MG63 (cell line): ENCODE results near the gene TENM4. TPM values are rescaled to one million over a fixed set of nuclear protein-coding genes. Genes with fewer than 3 reads are reported as not detected.

ENCODE experiments used
- DNase-seq: peaks from one replicate; pipeline ENCODE4 v3.0.0-alpha.2; 2020
- H3K27me3 ChIP-seq: fragments of 250-450 bp; sonication (Bioruptor Pico); 2 replicates; pipeline ENCODE4 v1.5.1; 2020; ENCODE audit warnings: mild to moderate bottlenecking, moderate library complexity
- H3K36me3 ChIP-seq: fragments of 250-450 bp; sonication (Bioruptor Pico); 2 replicates; pipeline ENCODE4 v1.5.1; 2020; ENCODE audit warnings: mild to moderate bottlenecking, moderate library complexity
- H3K4me3 ChIP-seq: fragments of 250-450 bp; sonication (Bioruptor Pico); 2 replicates; pipeline ENCODE4 v1.5.1; 2020; ENCODE audit warnings: mild to moderate bottlenecking, moderate library complexity
- H3K9me3 ChIP-seq: fragments of 250-450 bp; sonication (Bioruptor Pico); 2 replicates; pipeline ENCODE4 v1.5.1; 2020; ENCODE audit warnings: mild to moderate bottlenecking, moderate library complexity
- total RNA-seq: library from RNA; depleted of rRNA; stranded (reverse); fragments of >200 nt; shearing (Covaris generic); gene quantifications from 2 replicates; pipeline ENCODE4 v1.2.3, GENCODE V29; 2014; ENCODE audit warnings: low replicate concordance

TENM4 gene
- total RNA-seq, 1 experiment from 2014 or later = not detected

DNA sequence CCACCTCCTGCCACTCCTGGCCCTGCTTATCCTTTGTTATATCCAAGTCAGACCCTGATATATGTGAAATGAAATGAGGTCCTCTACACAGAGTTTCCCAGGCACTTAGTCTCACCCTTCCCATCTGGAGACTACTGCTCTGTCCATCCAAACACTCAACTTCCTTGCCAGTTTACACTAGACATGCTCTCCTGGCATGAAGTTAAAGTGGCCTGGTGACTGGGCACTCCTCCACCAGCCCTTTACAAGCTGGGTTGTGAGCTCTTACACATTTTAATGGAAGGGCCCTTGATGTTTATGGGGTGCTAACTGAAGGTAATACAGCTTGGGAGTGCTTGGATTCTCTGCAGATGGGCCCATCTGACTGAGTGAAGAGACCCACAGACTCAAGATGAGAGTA, 650.0 kb downstream of the TENM4 start:
- Histone ChIP-seq H3K9me3 (no peaks in the 10 kb centered on the region), H3K4me3 (no peak overlapping the region), H3K36me3 (no peaks in the 10 kb centered on the region), H3K27me3 (no peaks in the 10 kb centered on the region)
- DNase-seq = no peak

DNA sequence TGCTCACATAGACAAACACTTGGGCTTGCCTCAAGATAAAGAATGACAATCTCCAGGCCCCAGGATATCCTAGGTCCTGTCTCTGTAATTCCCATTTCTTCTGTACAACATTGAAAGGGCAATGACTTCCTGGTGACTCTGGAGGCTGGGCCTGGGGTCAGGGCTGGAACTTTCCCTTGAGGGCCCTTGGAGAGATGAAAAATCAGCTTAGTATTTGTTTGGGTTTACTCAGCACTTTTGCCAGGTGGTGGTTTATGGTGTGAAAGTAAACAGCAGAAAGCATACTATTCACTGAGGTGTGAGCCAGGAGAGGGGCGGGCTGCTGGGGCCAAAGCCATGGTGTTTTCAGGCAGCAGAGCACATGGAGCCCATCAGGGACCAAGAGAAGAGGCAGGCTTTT, 651.5 kb downstream of the TENM4 start:
- no peak for DNase-seq
- no peaks in the 10 kb centered on the region for H3K27me3 ChIP-seq
- H3K9me3 ChIP-seq = no peaks in the 10 kb centered on the region
- no peak overlapping the region for H3K4me3 ChIP-seq
- no peaks in the 10 kb centered on the region for H3K36me3 ChIP-seq

DNA sequence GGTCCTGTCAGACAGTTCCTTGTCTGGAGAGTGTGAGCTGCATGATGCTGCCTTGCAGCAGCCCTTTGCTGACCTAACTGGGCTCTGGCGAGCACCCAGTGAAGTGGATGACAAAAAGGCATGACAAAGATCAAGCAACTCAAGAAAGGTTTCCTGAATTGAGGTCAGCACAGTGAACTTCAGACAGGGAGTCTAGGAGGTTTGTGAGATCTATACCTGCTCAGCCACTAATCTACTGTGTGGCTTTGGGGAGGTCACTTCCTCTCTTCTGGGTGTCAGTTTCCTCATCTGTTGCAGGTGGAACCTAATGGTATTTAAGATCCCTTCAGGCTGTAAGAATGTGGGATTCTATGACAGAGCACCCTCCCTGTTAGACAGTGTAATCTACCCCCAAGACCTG, 652.3 kb downstream of the TENM4 start:
- no peaks in the 10 kb centered on the region for H3K9me3 ChIP-seq
- no peak for DNase-seq
- H3K4me3 ChIP-seq = no peak overlapping the region
- no peaks in the 10 kb centered on the region for H3K36me3 ChIP-seq
- no peaks in the 10 kb centered on the region for H3K27me3 ChIP-seq

DNA sequence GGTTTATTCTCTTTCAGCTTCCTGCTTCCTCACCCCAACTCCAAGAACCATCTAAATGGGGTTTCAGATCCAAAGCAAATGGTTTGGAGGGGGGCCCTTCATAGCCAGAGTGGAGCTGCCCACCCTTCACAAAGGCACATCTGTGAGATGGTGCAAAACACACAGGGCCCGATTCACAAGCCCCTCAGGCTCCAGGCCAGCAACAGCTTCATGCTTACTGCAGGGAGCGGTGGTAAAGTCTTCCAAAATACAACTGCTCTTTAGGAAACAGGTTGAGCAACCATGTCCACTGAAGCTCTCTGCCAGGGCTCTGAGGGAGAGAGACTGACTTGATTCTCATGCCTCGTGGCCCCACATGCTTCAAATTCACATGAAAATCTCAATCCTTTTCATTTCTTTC, 653.1 kb downstream of the TENM4 start:
- no peak for DNase-seq
- Histone ChIP-seq H3K4me3 (no peak overlapping the region), H3K27me3 (no peaks in the 10 kb centered on the region), H3K36me3 (no peaks in the 10 kb centered on the region), H3K9me3 (no peaks in the 10 kb centered on the region)

DNA sequence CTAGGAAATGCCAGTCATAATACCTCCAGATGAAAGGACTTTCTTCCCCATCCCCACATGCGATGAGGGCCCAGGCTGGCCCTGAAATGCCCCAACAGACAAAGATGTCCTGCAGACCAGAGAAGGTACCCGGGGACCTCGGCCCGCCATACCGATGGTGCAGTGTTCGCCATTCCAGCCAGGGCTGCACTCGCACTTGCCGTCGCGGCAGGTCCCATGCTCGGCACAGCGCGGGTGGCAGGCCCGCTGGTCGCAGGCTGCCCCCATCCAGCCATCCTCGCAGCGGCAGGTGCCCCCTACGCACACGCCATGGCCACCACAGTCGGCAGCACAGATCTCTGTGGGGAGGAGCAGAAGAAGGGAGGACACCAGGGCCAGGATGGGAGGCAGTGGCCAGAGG, 654.1 kb downstream of the TENM4 start:
- Histone ChIP-seq H3K9me3 (no peaks in the 10 kb centered on the region), H3K36me3 (no peaks in the 10 kb centered on the region), H3K4me3 (no peak overlapping the region), H3K27me3 (no peaks in the 10 kb centered on the region)
- no peak for DNase-seq

DNA sequence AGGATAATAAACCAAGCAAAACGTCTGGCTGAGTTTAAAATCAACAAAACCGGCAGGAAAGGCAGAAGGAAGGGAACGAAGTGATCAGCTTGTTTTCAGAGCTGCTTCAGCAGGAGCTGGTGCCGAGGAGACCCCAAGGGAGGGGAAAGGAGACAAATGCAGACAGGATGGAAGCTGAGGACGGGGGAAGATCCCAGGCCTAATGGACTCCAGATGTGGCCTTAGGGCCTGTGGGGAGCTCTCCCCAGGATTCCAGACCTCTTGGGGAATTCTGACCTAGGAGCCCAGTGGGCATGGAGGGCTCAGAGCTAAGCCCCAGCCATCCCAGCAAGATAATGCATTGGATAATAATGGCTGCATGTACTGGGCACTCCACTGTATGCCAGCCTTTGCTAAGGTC, 654.7 kb downstream of the TENM4 start:
- no peak overlapping the region for H3K4me3 ChIP-seq
- no peaks in the 10 kb centered on the region for H3K9me3 ChIP-seq
- H3K27me3 ChIP-seq = no peaks in the 10 kb centered on the region
- no peaks in the 10 kb centered on the region for H3K36me3 ChIP-seq
- no peak for DNase-seq

DNA sequence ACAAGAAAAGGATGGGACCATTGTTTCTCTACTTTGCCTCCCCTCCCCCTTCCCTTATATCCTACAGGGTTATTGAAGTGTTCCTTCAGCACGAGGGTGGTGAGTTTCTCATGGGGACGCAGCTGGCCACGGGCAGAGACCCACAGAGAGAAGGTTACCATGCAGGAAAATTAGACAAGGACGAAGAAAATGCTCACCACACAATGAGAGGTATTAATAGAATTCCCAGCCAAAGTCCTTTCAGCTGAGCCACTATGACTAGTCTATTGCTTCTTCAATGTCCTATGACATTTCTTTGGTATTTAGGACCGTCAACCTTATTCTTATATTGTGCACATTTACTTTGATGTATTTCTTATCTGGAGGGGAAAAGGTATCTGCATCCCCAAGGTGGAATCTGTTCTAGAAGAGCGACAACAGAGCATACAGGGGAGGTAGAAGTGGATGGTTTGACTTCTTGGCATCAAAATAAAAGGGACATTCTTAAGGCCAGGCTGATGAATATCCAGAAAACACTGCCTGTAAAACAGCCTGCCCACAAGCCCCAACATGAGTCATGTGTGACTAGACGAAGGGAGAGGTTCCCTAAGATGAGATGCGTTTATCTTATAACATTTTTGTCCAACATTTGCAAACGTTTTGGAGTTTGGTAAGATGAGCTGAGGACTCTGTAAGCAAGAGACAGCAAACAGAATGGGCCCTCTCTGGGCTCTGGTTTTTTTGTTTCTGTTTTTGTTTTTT, 656.3 kb downstream of the TENM4 start:
- Histone ChIP-seq H3K27me3 (no peaks in the 10 kb centered on the region), H3K36me3 (no peaks in the 10 kb centered on the region), H3K4me3 (no peak overlapping the region), H3K9me3 (no peaks in the 10 kb centered on the region)
- peak; percentile 19 for DNase-seq

DNA sequence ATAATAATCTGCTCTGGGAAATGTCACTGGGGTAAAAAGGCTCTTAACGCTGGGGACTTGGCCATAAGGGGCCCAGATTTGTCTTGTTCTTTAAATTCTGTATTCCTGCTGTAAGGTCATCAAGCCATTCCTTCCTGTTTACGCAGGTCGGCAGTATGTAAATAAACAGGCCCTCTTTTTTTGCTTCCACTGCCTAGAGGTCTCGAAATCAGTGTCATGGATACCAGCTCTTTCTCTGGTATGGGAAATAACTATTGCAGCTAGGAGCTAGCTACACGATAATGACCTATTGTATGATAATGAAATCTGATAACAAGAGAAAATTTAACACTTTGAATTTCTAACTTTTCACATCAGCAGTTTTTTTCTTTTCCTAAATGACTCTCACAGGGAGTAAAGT, 657.0 kb downstream of the TENM4 start:
- Histone ChIP-seq H3K36me3 (no peaks in the 10 kb centered on the region), H3K9me3 (no peaks in the 10 kb centered on the region), H3K4me3 (no peak overlapping the region), H3K27me3 (no peaks in the 10 kb centered on the region)
- no peak for DNase-seq

DNA sequence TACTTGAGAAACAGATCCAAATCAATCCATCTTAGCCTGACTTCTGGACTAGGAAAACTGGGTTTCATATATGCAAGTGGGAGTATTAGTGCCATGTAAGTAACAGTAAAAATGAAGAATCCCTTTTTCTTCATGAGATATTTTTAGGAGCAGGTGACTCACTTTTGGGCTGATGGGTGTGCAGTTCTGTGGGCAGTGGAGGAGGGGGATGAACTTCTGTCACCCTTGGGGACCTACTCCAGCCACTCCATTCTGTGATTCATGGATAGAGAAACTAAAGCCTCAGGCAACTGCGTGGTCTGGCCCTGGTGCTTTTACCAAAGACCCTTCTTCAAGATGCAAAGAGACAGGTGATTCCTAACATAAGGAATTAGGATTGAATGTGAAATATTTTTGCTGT, 657.5 kb downstream of the TENM4 start:
- Histone ChIP-seq H3K4me3 (no peak overlapping the region), H3K9me3 (no peaks in the 10 kb centered on the region), H3K27me3 (no peaks in the 10 kb centered on the region), H3K36me3 (no peaks in the 10 kb centered on the region)
- DNase-seq = no peak

DNA sequence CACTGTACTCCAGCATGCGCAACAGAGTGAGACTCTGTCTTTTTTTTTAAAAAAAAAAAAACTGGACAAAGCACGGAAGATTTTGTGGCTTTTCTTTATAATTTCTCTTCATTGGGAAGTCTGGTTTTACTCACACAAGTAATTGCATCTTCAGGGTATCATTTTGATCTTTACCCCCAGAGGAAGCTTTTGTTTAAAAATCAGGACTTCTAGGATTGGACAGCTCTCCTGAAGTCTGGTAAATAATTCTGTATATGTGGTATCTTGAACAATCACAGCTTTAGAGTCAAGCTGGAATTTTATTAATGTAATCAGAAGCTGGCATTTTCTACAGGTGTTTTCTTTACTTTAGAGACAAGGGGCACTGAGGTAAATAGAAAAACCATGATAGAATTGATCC, 658.1 kb downstream of the TENM4 start:
- no peak overlapping the region for H3K4me3 ChIP-seq
- H3K9me3 ChIP-seq = no peaks in the 10 kb centered on the region
- no peaks in the 10 kb centered on the region for H3K36me3 ChIP-seq
- DNase-seq = no peak
- no peaks in the 10 kb centered on the region for H3K27me3 ChIP-seq

DNA sequence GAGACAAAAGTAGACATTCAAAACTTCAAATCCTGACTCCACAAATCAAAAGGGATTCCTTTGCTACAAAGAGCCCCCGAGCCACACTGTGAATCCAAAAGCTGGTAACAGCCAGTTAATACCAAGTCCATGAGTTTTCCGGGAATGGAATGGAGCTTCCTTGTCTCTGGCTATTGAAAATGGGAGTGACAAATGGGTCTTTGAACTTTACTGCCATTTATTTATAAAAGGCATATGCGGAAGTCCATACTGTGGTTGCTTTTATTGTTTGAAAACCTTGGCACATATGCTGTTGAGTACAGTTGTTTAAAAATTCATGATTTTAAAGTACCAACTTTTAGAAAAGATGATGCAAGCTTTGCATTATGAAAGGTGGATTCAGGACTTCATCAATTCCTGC, 659.9 kb downstream of the TENM4 start:
- H3K27me3 ChIP-seq = no peaks in the 10 kb centered on the region
- H3K36me3 ChIP-seq = no peaks in the 10 kb centered on the region
- DNase-seq = no peak
- H3K9me3 ChIP-seq = no peaks in the 10 kb centered on the region
- no peak overlapping the region for H3K4me3 ChIP-seq

DNA sequence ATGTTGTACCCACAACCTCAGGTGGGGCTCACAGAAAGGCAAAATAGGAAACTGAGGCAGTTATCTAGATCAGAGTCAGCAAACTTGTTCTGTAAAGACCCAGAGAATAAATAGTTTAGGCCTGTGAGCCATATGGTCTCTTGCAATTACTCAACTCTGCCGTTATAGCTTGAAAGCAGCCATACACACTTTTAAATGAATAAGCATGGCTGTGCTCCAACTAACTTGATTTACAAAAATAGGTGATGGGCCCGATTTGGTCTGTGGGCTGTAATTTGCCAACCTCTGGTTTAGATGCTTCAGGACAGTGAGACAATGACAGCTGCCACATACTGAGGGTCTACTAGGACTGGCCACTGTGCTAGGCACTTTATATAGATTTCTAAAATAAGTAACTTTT, 667.3 kb downstream of the TENM4 start:
- no peaks in the 10 kb centered on the region for H3K27me3 ChIP-seq
- H3K9me3 ChIP-seq = no peaks in the 10 kb centered on the region
- H3K4me3 ChIP-seq = no peak overlapping the region
- H3K36me3 ChIP-seq = no peaks in the 10 kb centered on the region
- DNase-seq = no peak

DNA sequence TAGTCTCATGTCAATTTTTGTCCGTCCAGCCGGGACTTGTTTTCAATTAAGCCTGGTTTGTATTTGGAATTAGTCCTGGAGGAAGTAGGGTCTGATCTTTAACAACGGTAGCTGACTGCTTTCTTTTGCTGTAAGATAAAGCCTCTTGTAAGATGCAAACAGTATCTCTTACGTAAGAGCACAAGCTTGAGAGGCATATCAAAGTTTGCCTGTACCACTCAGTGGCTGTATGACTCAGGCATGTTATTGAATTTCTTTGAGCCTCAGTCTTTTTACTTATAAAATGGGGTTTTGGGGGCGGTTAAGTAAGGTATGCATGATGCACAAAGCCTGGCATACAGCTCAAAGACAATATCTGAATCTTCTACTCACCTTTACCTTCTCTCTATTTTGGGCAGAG, 667.8 kb downstream of the TENM4 start:
- no peak overlapping the region for H3K4me3 ChIP-seq
- H3K27me3 ChIP-seq = no peaks in the 10 kb centered on the region
- no peaks in the 10 kb centered on the region for H3K9me3 ChIP-seq
- DNase-seq = no peak
- H3K36me3 ChIP-seq = no peaks in the 10 kb centered on the region

DNA sequence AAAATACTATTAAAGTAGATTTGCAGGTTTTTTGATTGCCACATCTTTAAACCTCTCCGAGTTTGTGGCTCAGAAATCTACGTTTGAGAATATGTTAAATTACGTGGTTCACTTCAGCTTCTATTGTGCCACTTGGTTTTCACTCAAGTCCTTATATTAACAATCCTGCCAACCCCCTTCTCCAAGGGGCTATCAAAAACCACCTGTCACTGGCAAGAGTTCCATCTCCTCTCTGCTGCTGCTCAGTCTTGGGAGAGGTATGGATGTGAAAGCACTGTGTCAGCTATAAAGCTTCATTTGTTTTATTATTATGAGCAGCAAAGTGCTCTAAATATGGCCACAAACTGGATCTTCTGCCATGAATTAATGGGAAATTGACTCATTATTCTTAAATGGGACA, 668.6 kb downstream of the TENM4 start:
- no peaks in the 10 kb centered on the region for H3K36me3 ChIP-seq
- DNase-seq = no peak
- H3K4me3 ChIP-seq = no peak overlapping the region
- no peaks in the 10 kb centered on the region for H3K9me3 ChIP-seq
- H3K27me3 ChIP-seq = no peaks in the 10 kb centered on the region

DNA sequence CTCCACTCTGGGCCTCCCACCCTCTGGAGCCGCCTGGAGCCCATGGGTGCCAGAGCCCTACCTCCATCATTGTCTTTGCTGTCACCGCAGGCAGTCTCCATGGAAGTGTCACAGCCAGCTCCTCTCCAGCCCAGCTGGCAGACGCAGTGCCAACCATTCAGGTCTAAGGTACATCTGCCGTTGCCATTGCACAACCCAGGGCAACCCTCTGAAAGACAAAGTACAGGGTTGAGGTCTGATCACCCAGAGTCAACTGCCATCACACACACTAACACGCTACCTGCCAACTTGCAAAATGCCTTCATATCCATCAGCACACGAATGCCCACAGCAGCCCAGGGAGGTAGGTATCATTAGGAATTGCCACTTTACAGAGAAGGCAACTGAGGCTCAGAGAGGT, 669.9 kb downstream of the TENM4 start:
- no peak for DNase-seq
- H3K4me3 ChIP-seq = no peak overlapping the region
- no peaks in the 10 kb centered on the region for H3K36me3 ChIP-seq
- no peaks in the 10 kb centered on the region for H3K27me3 ChIP-seq
- no peaks in the 10 kb centered on the region for H3K9me3 ChIP-seq

DNA sequence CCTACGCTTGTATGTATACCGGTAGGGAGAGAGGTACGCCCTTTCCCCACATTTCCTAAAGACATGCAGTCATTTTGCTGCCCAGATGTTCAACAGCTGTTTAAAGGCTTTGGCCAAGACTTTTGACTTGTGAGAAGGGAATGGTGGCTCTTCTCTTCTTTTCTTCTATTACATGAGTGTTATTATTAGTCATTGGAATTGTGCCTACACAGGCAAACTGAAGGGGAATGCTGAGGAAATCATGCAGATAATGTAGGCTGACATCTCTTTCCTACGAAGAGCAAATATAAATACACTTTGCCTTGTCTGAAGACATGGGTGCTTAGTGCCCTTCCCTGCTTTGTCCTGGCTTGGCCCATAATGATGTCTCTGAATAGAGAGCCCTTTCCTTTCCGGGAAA, 671.9 kb downstream of the TENM4 start:
- DNase-seq = no peak
- no peak overlapping the region for H3K4me3 ChIP-seq
- no peaks in the 10 kb centered on the region for H3K36me3 ChIP-seq
- H3K9me3 ChIP-seq = no peaks in the 10 kb centered on the region
- no peaks in the 10 kb centered on the region for H3K27me3 ChIP-seq

DNA sequence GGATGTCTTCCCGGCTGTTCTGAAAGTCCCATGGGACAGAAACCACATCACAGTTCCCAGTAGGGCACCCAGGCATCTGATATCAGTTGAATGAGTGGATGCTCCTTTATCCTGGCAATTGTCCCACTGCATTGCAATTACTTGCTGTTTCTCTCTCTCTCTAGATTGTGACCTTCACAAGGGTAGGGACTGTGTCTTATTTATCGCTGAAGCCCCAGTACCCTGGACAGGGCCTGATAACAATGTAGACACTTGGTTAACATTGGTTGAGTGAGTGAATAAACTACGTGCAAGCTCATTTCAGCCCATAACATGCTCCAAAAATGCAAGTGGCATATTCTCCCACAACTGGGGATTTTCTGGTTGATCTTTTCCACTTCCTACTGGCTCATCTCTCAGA, 672.5 kb downstream of the TENM4 start:
- Histone ChIP-seq H3K4me3 (no peak overlapping the region), H3K36me3 (no peaks in the 10 kb centered on the region)
- no peak for DNase-seq

DNA sequence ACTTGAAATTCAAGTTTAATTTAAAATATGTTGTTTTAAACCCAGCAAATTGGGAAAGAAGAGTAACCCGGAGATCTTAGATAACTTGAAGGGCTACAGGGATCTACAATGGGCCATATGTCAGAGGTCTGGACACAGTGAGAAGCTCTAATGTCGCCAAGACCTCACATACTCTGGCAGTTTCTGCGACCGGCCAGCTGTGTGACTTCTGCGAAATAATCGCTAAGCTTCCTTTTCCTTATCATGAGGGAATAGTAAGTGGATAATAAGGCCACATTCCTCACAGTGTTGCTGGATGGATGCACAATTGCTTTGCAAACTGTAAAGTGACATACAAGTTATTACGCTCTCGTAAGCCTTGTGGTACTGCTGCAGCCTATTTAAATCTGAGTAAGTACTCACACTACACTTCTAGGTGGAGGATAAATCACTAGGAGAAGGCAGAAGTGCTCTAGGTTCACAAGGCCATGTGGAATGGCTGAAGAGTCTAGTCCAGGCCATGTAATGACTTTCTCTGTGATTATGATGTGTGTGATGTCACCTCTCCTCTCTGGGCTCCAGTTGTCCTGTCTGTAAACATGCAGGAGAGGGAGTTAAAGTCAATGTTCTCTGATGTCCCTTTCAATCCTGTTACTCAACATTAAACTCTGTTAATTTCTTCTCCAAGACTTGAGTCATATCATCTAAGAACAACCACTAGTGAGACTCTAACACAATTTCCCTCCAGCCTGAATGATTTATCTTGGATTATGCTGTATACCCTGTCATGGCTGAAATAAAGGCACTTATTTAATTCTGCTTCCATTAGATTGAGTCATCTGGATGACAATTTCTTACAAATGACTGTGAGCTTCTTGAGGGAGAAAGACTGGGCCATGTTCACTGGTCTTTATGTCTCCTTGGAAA, 673.5 kb downstream of the TENM4 start:
- no peaks in the 10 kb centered on the region for H3K36me3 ChIP-seq
- H3K27me3 ChIP-seq = no peaks in the 10 kb centered on the region
- no peak overlapping the region for H3K4me3 ChIP-seq
- no peak for DNase-seq
- H3K9me3 ChIP-seq = no peaks in the 10 kb centered on the region

More for the DNA sequence above, 672.5 kb downstream of the TENM4 start:
- Histone ChIP-seq H3K27me3 (no peaks in the 10 kb centered on the region), H3K9me3 (no peaks in the 10 kb centered on the region)
